ENCODE data around the gene SCYL3.

SCYL3 gene

DNA sequence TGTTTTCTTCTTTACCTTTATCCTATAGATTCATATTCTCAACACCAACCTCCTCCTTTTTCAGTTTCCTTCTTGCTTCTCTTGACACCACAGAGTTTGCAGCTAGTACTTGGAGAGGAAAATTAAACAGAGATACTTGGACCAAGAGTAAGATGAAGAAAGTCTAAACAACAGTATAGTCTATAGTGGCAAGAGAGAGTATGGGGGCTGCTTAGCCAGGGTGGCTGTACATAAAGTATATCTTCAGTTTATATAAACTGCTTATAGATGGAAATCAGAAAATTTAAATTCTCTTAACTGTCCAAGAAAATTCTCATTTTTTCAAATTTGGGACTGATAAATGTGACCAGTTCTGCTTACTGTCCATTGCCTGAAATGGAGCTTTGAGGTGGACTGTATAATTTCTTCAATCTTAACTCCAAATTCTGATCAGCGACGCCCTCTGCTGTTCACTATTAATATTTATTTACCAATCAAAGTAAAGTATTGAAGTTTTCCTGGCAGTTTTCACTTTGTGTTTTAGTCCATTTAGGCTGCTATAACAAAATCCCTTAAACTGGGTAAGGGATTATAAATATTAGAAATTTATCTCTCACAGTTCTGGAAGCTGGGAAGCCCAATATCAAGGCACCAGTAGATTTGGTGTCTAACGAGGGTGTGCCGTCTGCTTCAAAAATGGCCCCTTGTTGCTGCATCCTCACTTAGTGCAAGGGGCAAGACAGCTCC, 84.2 kb downstream of the SCYL3 start:
- DNase-seq: no peak

DNA sequence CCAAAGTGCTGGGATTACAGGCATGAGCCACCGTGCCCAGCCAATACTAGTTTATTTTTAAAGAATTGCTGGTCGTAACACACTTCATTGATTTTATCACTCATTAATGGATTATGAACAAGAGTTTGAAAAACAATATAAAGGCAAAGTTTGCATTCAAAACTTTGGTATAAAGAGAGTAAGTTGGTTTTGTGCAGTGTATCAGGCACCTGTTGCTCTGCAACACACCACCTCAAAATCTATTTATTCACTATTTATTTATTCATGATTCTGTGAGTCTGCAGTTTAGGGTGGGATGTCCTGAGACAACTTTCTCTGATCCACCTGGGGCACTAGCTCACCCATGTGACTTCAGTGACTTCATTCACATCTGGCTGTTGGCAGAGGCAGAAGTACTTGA, 88.8 kb downstream of the SCYL3 start:
- no peak for DNase-seq

DNA sequence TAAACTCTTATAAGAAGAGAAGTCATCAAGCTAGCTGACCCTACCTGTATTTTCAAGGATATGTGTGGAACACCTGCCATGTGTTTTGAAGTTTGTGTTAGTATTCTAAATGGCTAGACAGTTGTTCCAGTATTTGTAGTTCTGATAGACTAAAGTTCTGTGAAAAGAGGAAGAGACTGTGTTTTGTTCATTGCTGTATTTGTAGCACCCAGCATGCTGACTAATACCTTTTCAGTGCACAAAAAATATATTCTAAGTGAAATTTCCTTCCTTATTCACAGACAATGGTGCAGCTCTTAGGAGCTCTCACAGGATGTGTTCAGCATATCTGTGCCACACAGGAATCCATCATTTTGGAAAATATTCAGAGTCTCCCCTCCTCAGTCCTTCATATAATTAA, 90.8 kb downstream of the SCYL3 start:
- no peak for DNase-seq

Data from left hindlimb (tissue), 1 donor.